ENCODE data around the gene OR2A12. TPM values are rescaled to one million over a fixed set of nuclear protein-coding genes. Genes with fewer than 3 reads are reported as not detected.

The OR2A12 gene
- polyA plus RNA-seq, 1 donor from 2014 or later, result not detected

DNA sequence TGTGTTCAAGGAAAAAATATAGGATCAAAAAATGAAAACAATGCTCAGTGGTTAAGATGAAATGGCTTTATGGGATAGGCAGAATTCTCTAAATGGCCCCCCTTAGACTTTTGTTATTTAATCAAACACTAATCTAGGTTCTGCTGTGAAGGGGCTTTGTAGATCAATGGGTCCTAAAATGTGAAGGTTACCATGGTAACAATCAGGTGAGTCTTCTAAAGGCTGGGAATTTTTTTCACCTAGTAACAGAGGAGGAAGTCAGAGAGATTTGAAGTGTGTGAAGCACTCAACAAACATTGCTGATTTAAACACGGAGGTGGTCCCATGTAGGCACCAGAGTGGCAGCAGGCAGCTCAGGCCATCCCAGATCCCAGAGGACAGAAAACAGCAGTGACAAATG is 48.0 kb downstream of the OR2A12 start:
- Histone ChIP-seq H3K9ac (ENCODE audit: low read length) (no peak overlapping the region), H3K4me3 (ENCODE audit: low read length) (no peak overlapping the region), H3K4me2 (ENCODE audit: low read length) (no peak overlapping the region), H3F3A (ENCODE audit: insufficient read depth, low read length, poor library complexity, severe bottlenecking) (no peaks in the 10 kb centered on the region), H2AFZ (ENCODE audit: low read depth, low read length) (no peak overlapping the region), H3K79me2 (replicated peaks; ENCODE audit: insufficient read depth, low read length) (no peaks in the 10 kb centered on the region), H3K27ac (ENCODE audit: low read length) (no peak overlapping the region), H4K20me1 (ENCODE audit: insufficient read depth) (no peaks in the 10 kb centered on the region), H3K27me3 (ENCODE audit: insufficient read depth, low read depth, low read length) (no peaks in the 10 kb centered on the region), H3K36me3 (ENCODE audit: insufficient read depth, low read length) (no peaks in the 10 kb centered on the region), H3K9me2 (ENCODE audit: insufficient read depth, low read length) (no peaks in the 10 kb centered on the region), H3K9me3 (ENCODE audit: low read length) (no peaks in the 10 kb centered on the region)
- TF ChIP-seq MXI1 (conservative IDR thresholded peaks at IDR 0.05; ENCODE audit: poor library complexity, severe bottlenecking) (no peak), TAF1 (IDR thresholded peaks at IDR 0.05; ENCODE audit: low read depth) (no peak), POLR2AphosphoS5 (IDR thresholded peaks at IDR 0.05) (no peak), EZH2 (IDR thresholded peaks at IDR 0.05; ENCODE audit: borderline replicate concordance, insufficient read depth, low read length, poor library complexity, severe bottlenecking) (no peak), SMC3 (conservative IDR thresholded peaks at IDR 0.05; ENCODE audit: poor library complexity) (no peak)
- TF ChIP-seq, protein P1, sequence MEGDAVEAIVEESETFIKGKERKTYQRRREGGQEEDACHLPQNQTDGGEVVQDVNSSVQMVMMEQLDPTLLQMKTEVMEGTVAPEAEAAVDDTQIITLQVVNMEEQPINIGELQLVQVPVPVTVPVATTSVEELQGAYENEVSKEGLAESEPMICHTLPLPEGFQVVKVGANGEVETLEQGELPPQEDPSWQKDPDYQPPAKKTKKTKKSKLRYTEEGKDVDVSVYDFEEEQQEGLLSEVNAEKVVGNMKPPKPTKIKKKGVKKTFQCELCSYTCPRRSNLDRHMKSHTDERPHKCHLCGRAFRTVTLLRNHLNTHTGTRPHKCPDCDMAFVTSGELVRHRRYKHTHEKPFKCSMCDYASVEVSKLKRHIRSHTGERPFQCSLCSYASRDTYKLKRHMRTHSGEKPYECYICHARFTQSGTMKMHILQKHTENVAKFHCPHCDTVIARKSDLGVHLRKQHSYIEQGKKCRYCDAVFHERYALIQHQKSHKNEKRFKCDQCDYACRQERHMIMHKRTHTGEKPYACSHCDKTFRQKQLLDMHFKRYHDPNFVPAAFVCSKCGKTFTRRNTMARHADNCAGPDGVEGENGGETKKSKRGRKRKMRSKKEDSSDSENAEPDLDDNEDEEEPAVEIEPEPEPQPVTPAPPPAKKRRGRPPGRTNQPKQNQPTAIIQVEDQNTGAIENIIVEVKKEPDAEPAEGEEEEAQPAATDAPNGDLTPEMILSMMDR (IDR thresholded peaks at IDR 0.05; ENCODE audit: poor library complexity, severe bottlenecking), result no peak
- TF ChIP-seq, protein P2, sequence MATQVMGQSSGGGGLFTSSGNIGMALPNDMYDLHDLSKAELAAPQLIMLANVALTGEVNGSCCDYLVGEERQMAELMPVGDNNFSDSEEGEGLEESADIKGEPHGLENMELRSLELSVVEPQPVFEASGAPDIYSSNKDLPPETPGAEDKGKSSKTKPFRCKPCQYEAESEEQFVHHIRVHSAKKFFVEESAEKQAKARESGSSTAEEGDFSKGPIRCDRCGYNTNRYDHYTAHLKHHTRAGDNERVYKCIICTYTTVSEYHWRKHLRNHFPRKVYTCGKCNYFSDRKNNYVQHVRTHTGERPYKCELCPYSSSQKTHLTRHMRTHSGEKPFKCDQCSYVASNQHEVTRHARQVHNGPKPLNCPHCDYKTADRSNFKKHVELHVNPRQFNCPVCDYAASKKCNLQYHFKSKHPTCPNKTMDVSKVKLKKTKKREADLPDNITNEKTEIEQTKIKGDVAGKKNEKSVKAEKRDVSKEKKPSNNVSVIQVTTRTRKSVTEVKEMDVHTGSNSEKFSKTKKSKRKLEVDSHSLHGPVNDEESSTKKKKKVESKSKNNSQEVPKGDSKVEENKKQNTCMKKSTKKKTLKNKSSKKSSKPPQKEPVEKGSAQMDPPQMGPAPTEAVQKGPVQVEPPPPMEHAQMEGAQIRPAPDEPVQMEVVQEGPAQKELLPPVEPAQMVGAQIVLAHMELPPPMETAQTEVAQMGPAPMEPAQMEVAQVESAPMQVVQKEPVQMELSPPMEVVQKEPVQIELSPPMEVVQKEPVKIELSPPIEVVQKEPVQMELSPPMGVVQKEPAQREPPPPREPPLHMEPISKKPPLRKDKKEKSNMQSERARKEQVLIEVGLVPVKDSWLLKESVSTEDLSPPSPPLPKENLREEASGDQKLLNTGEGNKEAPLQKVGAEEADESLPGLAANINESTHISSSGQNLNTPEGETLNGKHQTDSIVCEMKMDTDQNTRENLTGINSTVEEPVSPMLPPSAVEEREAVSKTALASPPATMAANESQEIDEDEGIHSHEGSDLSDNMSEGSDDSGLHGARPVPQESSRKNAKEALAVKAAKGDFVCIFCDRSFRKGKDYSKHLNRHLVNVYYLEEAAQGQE (IDR thresholded peaks at IDR 0.05; ENCODE audit: borderline replicate concordance), result no peak

DNA sequence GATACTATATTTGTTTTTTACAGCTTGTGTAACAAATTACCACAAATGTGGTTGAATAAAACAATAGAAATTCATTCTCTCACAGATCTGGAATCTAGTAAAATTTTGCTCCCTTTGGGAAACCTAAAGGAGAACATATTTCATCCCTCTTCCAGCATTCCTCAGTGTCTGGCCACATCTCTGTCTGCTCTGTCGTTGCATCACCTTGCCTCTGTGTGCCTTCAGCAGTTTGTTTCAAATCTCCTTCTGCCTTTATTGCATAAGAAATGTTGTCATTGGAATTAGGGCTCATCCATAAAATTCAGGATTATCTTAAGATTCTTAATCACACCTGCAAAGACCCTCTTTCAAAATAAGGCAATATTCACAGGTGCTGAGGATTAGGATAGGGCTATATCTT is 51.4 kb downstream of the OR2A12 start:
- H3K4me2 ChIP-seq (ENCODE audit: low read length), result no peak overlapping the region
- no peaks in the 10 kb centered on the region for H4K20me1 ChIP-seq (ENCODE audit: insufficient read depth)
- no peak overlapping the region for H2AFZ ChIP-seq (ENCODE audit: low read depth, low read length)
- no peak overlapping the region for H3K9ac ChIP-seq (ENCODE audit: low read length)
- H3K9me3 ChIP-seq (ENCODE audit: low read length), result no peaks in the 10 kb centered on the region
- H3K4me3 ChIP-seq (ENCODE audit: low read length), result no peak overlapping the region
- H3K36me3 ChIP-seq (ENCODE audit: insufficient read depth, low read length), result no peaks in the 10 kb centered on the region
- TF ChIP-seq POLR2AphosphoS5 (IDR thresholded peaks at IDR 0.05) (no peak), MXI1 (conservative IDR thresholded peaks at IDR 0.05; ENCODE audit: poor library complexity, severe bottlenecking) (no peak), TAF1 (IDR thresholded peaks at IDR 0.05; ENCODE audit: low read depth) (no peak), SMC3 (conservative IDR thresholded peaks at IDR 0.05; ENCODE audit: poor library complexity) (no peak), EP300 (conservative IDR thresholded peaks at IDR 0.05; ENCODE audit: poor library complexity, severe bottlenecking) (no peak), EZH2 (IDR thresholded peaks at IDR 0.05; ENCODE audit: borderline replicate concordance, insufficient read depth, low read length, poor library complexity, severe bottlenecking) (no peak), RAD21 (conservative IDR thresholded peaks at IDR 0.05) (no peak)
- TF ChIP-seq, protein P2 (IDR thresholded peaks at IDR 0.05; ENCODE audit: borderline replicate concordance), result no peak
- TF ChIP-seq, protein P1 (IDR thresholded peaks at IDR 0.05; ENCODE audit: poor library complexity, severe bottlenecking), result no peak
- H3K79me2 ChIP-seq (replicated peaks; ENCODE audit: insufficient read depth, low read length), result no peaks in the 10 kb centered on the region
- no peak overlapping the region for H3K27ac ChIP-seq (ENCODE audit: low read length)
- no peaks in the 10 kb centered on the region for H3K9me2 ChIP-seq (ENCODE audit: insufficient read depth, low read length)
- no peaks in the 10 kb centered on the region for H3K27me3 ChIP-seq (ENCODE audit: insufficient read depth, low read depth, low read length)
- no peaks in the 10 kb centered on the region for H3F3A ChIP-seq (ENCODE audit: insufficient read depth, low read length, poor library complexity, severe bottlenecking)
